Erythroblast (primary cell): ENCODE measurements around the gene FSTL4.

ENCODE experiments used
- GATA1 ChIP-seq: IDR thresholded peaks from 2 replicates; pipeline ENCODE4 v1.6.1; 2011; ENCODE audit warnings: low read depth, mild to moderate bottlenecking, control low read depth, low read length, moderate library complexity
- POLR2A ChIP-seq: IDR thresholded peaks from 2 replicates; pipeline ENCODE4 v1.6.1; 2011; ENCODE audit warnings: mild to moderate bottlenecking, low read length

GRCh38 chr5:133637206-133637605 lies 24.9 kb upstream of the FSTL4 start:
- no peak for TF ChIP-seq POLR2A
- TF ChIP-seq GATA1: no peak
